ENCODE measurements around the gene LCA5. TPM values are rescaled to one million over a fixed set of nuclear protein-coding genes. Genes with fewer than 3 reads are reported as not detected.
"Not testable (repeated sequence)": the region's sequence is repeated elsewhere in the genome, so short reads cannot be mapped to it uniquely, and the experiment has no call there.

LCA5 gene
- total RNA-seq, 1 donor from 2014 or later, result 2.4 TPM

- intact Hi-C loops (cut with micrococcal nuclease), result no loop called here
- no peak for ATAC-seq
- DNase-seq, result no peak
Measured at GRCh38 chr6:79470728-79471127, 66.5 kb downstream of the LCA5 start.

DNA sequence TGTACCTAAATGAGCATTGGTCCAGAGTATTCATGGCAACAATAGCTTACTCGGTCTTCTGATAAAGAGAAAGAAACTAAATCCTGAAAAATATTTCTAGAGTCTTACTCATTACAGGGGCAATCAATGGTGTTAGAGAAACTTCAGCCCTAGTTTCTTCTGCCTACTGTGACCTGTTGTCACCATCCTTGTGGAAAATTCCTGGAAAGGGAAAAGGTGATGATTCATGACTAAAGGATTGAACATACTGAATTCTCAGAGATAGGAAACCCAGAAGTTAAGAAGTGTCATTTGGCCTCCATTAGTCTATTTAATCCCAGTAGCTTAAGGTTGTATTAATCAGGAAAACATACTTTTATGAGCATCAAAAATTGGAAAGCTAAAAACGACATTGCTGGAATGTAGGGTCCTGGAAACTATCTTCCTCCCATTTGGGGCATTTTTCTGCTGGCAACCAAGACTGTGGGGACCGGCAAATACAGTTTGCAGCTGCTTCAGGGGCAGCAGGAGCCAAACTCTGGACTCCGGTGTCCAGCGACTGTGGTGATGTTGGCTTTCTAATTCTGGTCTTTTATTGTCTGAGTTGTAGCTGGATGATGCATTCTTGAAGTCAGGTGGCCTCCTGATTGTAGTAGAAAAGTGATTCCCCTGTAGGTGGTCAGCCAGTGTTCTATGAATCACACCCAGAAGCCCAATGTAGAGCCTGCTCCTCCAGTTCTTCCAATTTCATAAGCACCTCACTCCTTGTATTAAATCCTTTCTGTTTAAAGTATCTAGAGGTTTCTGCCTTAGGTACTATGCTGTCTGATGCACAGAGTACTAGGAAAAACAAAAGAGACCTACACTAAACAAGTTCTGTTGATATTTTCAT, 67.6 kb downstream of the LCA5 start:
- no peak for DNase-seq
- intact Hi-C loops (cut with micrococcal nuclease), result no loop called here
- no peak for ATAC-seq

DNA sequence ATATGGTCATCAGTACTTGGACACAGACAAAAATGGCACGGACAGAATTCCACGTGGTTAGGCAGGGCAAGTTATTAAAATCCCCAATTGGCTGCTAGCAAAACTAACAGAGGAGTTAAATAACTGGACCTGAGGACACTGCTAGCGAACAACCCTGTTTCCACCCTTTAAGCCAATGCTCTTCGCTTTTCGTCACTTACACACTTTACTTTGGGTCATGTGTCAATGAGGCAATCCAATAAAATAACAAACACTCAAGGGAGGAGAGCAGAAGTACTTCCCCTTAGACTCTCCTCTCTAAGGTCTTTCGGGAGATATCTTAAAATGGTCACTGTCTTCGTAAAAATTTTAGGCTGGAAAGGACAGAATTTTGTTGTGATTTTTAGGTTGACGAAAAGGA, 68.6 kb downstream of the LCA5 start:
- no peak for DNase-seq
- ATAC-seq, result no peak
- intact Hi-C loops (cut with micrococcal nuclease), result no loop called here

GRCh38 chr6:79468116-79468515, 69.1 kb downstream of the LCA5 start:
- intact Hi-C loops (cut with micrococcal nuclease), result no loop called here
- ATAC-seq (no peak), DNase-seq (no peak)

GRCh38 chr6:79467716-79468115, 69.5 kb downstream of the LCA5 start:
- no peak for ATAC-seq
- intact Hi-C loops (cut with micrococcal nuclease), result no loop called here
- DNase-seq, result no peak

DNA sequence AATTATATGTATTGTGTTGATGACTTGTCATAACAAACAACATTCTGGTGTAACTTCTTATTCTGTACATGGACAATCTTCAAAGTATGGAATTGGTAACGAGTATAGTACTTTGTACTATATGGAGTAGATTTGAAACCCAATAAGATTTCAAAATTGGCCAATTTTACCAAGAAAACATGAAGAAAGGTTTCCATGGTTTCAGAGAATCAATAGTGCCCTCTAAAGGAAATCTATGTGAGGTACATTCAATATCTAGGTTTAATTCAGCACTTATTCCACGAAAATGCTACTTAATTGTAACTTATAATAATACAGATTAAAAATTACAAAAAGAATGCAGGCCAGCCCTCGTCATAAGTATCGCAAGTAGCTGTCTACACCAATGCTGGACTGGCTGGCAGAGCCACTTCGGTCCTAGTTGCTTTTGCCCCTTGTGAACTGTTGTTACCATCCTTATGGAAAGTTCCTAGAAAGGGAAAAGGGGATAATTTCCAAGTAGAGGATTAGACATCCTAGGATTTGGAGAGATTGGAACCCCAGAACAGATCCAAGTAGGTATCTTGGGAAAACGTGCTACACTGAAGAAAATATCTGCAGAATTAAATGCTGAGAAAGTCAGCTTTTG, 70.9 kb downstream of the LCA5 start:
- intact Hi-C loops (cut with micrococcal nuclease), result no loop called here
- ATAC-seq, result no peak
- DNase-seq, result no peak

- intact Hi-C loops (cut with micrococcal nuclease), result no loop called here
- ATAC-seq, result no peak
- no peak for DNase-seq
Measured at GRCh38 chr6:79465381-79465780, 71.8 kb downstream of the LCA5 start.

DNA sequence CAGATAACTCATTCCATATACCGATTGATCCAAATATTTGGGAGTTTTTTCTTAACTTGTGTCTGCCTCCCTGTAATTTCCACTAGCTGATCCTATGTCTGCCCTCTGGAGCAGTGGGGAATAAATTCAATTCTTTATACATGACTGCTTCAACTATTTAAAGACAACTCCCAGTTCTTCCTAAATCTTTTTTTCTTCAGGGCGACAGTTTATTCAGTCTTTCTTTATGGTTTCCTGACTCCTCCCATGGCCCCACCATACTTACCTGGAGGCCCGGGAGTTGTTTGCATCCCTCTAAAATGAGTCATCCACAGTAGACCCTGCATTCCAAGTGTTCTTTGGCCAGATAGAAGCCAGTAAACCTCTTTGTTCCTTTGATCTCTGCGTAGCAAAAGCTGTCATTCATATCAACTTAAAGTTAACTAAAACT, 73.6 kb downstream of the LCA5 start:
- DNase-seq (no peak), ATAC-seq (no peak)
- intact Hi-C loops (cut with micrococcal nuclease), result no loop called here

DNA sequence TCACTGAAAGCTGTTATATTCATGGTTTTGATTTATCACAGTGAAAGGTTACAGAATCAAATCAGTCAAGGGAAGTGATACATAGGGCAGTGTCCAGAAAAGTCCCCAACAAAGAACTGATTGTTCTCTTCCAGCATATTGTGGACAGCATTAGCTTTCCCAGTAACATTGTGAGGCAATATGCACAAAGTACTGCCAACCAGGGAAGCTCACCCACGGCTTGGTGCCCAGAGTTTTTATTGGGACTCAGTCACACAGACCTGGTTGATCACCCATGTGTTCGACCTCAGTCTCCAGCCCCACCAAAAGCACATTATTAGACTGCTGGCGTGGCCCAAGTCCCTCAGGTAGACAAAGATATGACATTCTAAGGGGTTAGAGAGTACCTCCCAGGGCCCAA, 76.0 kb downstream of the LCA5 start:
- intact Hi-C loops (cut with micrococcal nuclease), result no loop called here
- DNase-seq (no peak), ATAC-seq (no peak)

DNA sequence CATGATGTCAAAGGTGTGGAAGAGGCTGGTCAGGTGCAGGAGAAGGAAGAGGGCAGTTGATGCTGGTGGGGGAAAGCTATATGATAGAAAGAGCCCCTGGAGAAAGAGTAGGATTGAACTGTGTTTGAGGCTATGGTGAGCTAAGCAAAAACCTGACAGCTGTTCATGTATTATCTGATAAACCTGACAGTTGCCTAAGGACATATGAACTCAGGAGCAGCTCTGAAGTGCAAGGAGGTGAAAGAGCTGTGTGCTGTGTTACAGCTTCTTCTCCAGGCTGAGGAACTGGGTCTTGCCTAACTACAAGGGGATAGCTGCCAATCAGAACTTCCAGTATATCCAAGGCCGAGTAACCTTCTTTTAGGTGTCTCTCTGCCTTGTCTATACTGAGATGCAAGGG, 81.8 kb downstream of the LCA5 start:
- no peak for DNase-seq
- intact Hi-C loops (cut with micrococcal nuclease), result no loop called here
- ATAC-seq, result no peak

- intact Hi-C loops (cut with micrococcal nuclease), result no loop called here
- peak; percentile 37 for ATAC-seq
- no peak for DNase-seq
Measured at GRCh38 chr6:79453558-79454042, 83.6 kb downstream of the LCA5 start.

GRCh38 chr6:79450984-79451383, 86.2 kb downstream of the LCA5 start:
- no peak for DNase-seq
- no peak for ATAC-seq
- intact Hi-C loops (cut with micrococcal nuclease), result no loop called here

GRCh38 chr6:79446006-79446405, 91.2 kb downstream of the LCA5 start:
- no peak for ATAC-seq
- intact Hi-C loops (cut with micrococcal nuclease), result no loop called here
- no peak for DNase-seq

- intact Hi-C loops (cut with micrococcal nuclease); DNase-seq; ATAC-seq: not testable (repeated sequence)
Measured at GRCh38 chr6:79443876-79444275, 93.4 kb downstream of the LCA5 start.

DNA sequence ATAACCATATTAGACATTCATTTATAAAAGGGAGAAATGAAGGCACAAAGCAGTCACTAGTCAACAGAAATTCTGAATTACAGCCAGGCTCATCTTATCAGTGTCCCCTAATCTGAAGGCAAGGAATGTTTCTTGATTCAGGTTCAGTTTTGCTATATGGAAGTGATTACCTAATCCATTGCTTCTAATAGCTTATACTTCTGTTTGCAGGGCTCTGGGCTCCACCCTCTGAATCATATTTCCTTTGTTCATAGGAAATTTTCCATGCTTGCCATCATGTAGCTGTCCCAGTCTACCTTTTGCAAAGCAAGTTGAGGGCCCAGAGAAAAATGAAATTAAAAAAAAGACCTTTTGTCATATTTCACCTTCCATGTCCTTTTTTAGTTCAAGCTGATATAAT, 96.0 kb downstream of the LCA5 start:
- DNase-seq, result no peak
- intact Hi-C loops (cut with micrococcal nuclease), result no loop called here
- no peak for ATAC-seq

GRCh38 chr6:79440598-79440997, 96.6 kb downstream of the LCA5 start:
- ATAC-seq (no peak), DNase-seq (no peak)
- intact Hi-C loops (cut with micrococcal nuclease), result no loop called here

- peak; percentile 41 for ATAC-seq
- intact Hi-C loops (cut with micrococcal nuclease), result no loop called here
- peak; percentile 45 for DNase-seq
Measured at GRCh38 chr6:79438030-79438429, 99.2 kb downstream of the LCA5 start.

- intact Hi-C loops (cut with micrococcal nuclease), result no loop called here
- ATAC-seq, result no peak
- DNase-seq, result no peak
Measured at GRCh38 chr6:79436241-79436640, 101.0 kb downstream of the LCA5 start.

- no peak for ATAC-seq
- DNase-seq, result no peak
- intact Hi-C loops (cut with micrococcal nuclease), result no loop called here
Measured at GRCh38 chr6:79435746-79436145, 101.5 kb downstream of the LCA5 start.

Data from left ventricle myocardium superior (tissue), 1 donor.